HepG2 (cell line): ENCODE data around the gene ABCA4. TPM values are rescaled to one million over a fixed set of nuclear protein-coding genes. Genes with fewer than 3 reads are reported as not detected.

Source experiments
- FOXK1 ChIP-seq: sonication (generic); formaldehyde crosslinking; IDR thresholded peaks from 2 replicates; pipeline ENCODE4 v1.4.0; 2020; ENCODE audit warnings: low read depth, missing genetic modification reagents, borderline replicate concordance
- GLI4 ChIP-seq: sonication (generic); formaldehyde crosslinking; IDR thresholded peaks from 2 replicates; pipeline ENCODE4 v1.5.1; 2020; ENCODE audit warnings: missing genetic modification reagents, mild to moderate bottlenecking, moderate library complexity, borderline replicate concordance
- SNAPC2 ChIP-seq: sonication (generic); formaldehyde crosslinking; IDR thresholded peaks from 2 replicates; pipeline ENCODE4 v1.8.1; 2022; ENCODE audit warnings: mild to moderate bottlenecking, missing genetic modification reagents
- TCF12 ChIP-seq, 2 experiments: fragments of 450-650 bp in 1 of 2; sonication (generic) in 1 of 2; formaldehyde crosslinking in 1 of 2; IDR thresholded peaks; 2 replicates each; pipeline versions ENCODE4 v1.6.1 to v1.8.0; 2017 to 2022; ENCODE audit warnings: antibody characterized with exemption in 1 of 2, mild to moderate bottlenecking in 1 of 2, missing genetic modification reagents in 1 of 2, moderate library complexity in 1 of 2
- TRIM24 ChIP-seq: sonication (generic); formaldehyde crosslinking; IDR thresholded peaks from 2 replicates; pipeline ENCODE4 v1.8.0; 2022; ENCODE audit warnings: mild to moderate bottlenecking, missing genetic modification reagents
- polyA plus RNA-seq, 8 experiments: library from polyadenylated mRNA; depleted of rRNA in 3 of 8; stranded (reverse) in 7 of 8; unstranded in 1 of 8; fragments of >200 nt; fragmentation: Illumina TruSeq in 4 of 8; extraction: Trizol in 4 of 8; gene quantifications; 2 replicates each; pipeline versions ENCODE4 v1.2.1 to v1.2.3, GENCODE V29; 2011 to 2016; ENCODE audit warnings: low read depth in 4 of 8, missing spikeins in 1 of 8, mixed read lengths in 1 of 8; ENCODE audit not compliant: insufficient read depth in 1 of 8
- total RNA-seq, 5 experiments: library from RNA; depleted of rRNA; stranded (reverse); fragments of >200 nt; fragmentation: Illumina TruSeq; extraction: Trizol; gene quantifications; 2 replicates each; pipeline ENCODE4 v1.2.3, GENCODE V29; 2016; ENCODE audit warnings: low read depth in 1 of 5
- TF ChIP-seq, protein P1 (sequence below): sonication (generic); formaldehyde crosslinking; IDR thresholded peaks from 2 replicates; pipeline ENCODE4 v1.4.0; 2020; ENCODE audit warnings: missing genetic modification reagents, borderline replicate concordance
- TF ChIP-seq, protein P2 (sequence below): sonication (generic); formaldehyde crosslinking; IDR thresholded peaks from 2 replicates; pipeline ENCODE4 v1.5.1; 2020; ENCODE audit warnings: mild to moderate bottlenecking, missing genetic modification reagents
- TF ChIP-seq, protein P3 (sequence below): IDR thresholded peaks from 2 replicates; pipeline ENCODE4 v1.6.1; 2016
- TF ChIP-seq, protein P4 (sequence below): sonication (generic); formaldehyde crosslinking; IDR thresholded peaks from 2 replicates; pipeline ENCODE4 v1.4.0; 2020; ENCODE audit warnings: missing genetic modification reagents, mild to moderate bottlenecking, borderline replicate concordance
- TF ChIP-seq, protein P5 (sequence below): IDR thresholded peaks from 2 replicates; pipeline ENCODE4 v1.6.1; 2012; ENCODE audit warnings: low read length, improper control_type of control experiment

The ABCA4 gene
- total and polyA plus RNA-seq, 2 of the 13 experiments (the other 11 are each of a cell fraction or from before 2014, with no cell fraction given) = 0.24 to 0.67 TPM

DNA sequence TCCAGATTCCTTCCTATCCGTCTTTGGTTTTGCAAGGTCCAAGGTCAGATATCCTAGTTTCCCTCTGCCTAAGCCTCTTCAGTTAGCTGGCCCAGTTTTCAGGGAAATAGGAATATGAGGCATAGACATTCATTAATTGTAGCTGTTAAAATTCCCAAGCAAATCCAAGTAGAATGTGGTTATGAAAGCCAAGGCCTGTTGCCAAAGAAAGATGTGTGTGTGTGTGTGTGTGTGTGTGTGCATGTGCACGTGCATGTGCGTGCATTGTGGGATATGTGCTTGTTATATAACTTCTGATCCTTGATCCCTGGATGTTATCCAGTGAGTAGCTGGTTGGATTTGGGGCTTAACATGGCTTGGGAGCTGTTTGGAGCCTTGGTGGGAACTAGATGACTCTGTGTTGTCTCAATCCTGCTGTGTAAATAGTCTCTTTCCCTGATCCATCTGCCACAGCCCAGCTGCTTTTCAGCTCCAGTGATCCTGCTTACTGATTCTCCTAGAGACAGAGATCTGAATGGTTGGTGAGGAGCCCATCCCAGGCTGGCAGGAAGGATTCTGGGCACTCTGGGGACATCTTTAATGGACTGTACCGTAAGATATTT is 141.1 kb downstream of the ABCA4 start (continued):
- TF ChIP-seq, protein P1, sequence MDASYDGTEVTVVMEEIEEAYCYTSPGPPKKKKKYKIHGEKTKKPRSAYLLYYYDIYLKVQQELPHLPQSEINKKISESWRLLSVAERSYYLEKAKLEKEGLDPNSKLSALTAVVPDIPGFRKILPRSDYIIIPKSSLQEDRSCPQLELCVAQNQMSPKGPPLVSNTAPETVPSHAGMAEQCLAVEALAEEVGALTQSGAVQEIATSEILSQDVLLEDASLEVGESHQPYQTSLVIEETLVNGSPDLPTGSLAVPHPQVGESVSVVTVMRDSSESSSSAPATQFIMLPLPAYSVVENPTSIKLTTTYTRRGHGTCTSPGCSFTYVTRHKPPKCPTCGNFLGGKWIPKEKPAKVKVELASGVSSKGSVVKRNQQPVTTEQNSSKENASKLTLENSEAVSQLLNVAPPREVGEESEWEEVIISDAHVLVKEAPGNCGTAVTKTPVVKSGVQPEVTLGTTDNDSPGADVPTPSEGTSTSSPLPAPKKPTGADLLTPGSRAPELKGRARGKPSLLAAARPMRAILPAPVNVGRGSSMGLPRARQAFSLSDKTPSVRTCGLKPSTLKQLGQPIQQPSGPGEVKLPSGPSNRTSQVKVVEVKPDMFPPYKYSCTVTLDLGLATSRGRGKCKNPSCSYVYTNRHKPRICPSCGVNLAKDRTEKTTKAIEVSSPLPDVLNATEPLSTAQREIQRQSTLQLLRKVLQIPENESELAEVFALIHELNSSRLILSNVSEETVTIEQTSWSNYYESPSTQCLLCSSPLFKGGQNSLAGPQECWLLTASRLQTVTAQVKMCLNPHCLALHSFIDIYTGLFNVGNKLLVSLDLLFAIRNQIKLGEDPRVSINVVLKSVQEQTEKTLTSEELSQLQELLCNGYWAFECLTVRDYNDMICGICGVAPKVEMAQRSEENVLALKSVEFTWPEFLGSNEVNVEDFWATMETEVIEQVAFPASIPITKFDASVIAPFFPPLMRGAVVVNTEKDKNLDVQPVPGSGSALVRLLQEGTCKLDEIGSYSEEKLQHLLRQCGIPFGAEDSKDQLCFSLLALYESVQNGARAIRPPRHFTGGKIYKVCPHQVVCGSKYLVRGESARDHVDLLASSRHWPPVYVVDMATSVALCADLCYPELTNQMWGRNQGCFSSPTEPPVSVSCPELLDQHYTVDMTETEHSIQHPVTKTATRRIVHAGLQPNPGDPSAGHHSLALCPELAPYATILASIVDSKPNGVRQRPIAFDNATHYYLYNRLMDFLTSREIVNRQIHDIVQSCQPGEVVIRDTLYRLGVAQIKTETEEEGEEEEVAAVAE (CRISPR knock-in tag) = no peak
- TF ChIP-seq SNAPC2 (CRISPR knock-in tag) (peak; percentile 65; the same call in 1 of the 2 replicates), TCF12 (IDR thresholded peaks at IDR 0.05) (no peak), TCF12 (CRISPR knock-in tag; IDR thresholded peaks at IDR 0.05) (peak; percentile 67; the same call in 1 of the 2 replicates), TRIM24 (peak; percentile 37; the same call in 1 of the 2 replicates), FOXK1 (peak; percentile 84; the same call in 1 of the 2 replicates), GLI4 (CRISPR knock-in tag) (no peak)
- TF ChIP-seq, protein P2, sequence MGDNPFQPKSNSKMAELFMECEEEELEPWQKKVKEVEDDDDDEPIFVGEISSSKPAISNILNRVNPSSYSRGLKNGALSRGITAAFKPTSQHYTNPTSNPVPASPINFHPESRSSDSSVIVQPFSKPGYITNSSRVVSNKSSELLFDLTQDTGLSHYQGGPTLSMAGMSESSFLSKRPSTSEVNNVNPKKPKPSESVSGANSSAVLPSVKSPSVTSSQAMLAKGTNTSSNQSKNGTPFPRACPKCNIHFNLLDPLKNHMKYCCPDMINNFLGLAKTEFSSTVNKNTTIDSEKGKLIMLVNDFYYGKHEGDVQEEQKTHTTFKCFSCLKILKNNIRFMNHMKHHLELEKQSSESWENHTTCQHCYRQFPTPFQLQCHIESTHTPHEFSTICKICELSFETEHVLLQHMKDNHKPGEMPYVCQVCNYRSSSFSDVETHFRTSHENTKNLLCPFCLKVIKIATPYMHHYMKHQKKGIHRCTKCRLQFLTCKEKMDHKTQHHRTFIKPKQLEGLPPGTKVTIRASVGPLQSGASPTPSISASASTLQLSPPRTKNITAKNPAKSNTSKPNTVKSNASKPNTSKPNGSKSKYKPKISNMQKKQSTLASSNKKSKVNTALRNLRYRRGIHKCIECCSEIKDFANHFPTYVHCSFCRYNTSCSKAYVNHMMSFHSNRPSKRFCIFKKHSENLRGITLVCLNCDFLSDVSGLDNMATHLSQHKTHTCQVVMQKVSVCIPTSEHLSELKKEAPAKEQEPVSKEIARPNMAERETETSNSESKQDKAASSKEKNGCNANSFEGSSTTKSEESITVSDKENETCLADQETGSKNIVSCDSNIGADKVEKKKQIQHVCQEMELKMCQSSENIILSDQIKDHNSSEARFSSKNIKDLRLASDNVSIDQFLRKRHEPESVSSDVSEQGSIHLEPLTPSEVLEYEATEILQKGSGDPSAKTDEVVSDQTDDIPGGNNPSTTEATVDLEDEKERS = 0 out of 2 replicates have a peak, but pooled peaks have one; percentile 15
- TF ChIP-seq, protein P3, sequence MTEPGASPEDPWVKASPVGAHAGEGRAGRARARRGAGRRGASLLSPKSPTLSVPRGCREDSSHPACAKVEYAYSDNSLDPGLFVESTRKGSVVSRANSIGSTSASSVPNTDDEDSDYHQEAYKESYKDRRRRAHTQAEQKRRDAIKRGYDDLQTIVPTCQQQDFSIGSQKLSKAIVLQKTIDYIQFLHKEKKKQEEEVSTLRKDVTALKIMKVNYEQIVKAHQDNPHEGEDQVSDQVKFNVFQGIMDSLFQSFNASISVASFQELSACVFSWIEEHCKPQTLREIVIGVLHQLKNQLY (CRISPR knock-in tag) = peak; percentile 88
- TF ChIP-seq, protein P4, sequence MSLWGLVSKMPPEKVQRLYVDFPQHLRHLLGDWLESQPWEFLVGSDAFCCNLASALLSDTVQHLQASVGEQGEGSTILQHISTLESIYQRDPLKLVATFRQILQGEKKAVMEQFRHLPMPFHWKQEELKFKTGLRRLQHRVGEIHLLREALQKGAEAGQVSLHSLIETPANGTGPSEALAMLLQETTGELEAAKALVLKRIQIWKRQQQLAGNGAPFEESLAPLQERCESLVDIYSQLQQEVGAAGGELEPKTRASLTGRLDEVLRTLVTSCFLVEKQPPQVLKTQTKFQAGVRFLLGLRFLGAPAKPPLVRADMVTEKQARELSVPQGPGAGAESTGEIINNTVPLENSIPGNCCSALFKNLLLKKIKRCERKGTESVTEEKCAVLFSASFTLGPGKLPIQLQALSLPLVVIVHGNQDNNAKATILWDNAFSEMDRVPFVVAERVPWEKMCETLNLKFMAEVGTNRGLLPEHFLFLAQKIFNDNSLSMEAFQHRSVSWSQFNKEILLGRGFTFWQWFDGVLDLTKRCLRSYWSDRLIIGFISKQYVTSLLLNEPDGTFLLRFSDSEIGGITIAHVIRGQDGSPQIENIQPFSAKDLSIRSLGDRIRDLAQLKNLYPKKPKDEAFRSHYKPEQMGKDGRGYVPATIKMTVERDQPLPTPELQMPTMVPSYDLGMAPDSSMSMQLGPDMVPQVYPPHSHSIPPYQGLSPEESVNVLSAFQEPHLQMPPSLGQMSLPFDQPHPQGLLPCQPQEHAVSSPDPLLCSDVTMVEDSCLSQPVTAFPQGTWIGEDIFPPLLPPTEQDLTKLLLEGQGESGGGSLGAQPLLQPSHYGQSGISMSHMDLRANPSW (CRISPR knock-in tag) = 0 out of 2 replicates have a peak, but pooled peaks have one; percentile 69
- TF ChIP-seq, protein P5, sequence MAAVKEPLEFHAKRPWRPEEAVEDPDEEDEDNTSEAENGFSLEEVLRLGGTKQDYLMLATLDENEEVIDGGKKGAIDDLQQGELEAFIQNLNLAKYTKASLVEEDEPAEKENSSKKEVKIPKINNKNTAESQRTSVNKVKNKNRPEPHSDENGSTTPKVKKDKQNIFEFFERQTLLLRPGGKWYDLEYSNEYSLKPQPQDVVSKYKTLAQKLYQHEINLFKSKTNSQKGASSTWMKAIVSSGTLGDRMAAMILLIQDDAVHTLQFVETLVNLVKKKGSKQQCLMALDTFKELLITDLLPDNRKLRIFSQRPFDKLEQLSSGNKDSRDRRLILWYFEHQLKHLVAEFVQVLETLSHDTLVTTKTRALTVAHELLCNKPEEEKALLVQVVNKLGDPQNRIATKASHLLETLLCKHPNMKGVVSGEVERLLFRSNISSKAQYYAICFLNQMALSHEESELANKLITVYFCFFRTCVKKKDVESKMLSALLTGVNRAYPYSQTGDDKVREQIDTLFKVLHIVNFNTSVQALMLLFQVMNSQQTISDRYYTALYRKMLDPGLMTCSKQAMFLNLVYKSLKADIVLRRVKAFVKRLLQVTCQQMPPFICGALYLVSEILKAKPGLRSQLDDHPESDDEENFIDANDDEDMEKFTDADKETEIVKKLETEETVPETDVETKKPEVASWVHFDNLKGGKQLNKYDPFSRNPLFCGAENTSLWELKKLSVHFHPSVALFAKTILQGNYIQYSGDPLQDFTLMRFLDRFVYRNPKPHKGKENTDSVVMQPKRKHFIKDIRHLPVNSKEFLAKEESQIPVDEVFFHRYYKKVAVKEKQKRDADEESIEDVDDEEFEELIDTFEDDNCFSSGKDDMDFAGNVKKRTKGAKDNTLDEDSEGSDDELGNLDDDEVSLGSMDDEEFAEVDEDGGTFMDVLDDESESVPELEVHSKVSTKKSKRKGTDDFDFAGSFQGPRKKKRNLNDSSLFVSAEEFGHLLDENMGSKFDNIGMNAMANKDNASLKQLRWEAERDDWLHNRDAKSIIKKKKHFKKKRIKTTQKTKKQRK = no peak
